HK-2 (cell line): ENCODE data around the gene SCYGR8.

Experiments
- DNase-seq: peaks from one replicate; pipeline ENCODE4 v3.0.0-alpha.2; 2018; ENCODE audit not compliant: unreplicated experiment

Gene SCYGR8

GRCh38 chr2:227761740-227762476 lies 16.2 kb downstream of the SCYGR8 start:
- DNase-seq = peak; percentile 17

DNA sequence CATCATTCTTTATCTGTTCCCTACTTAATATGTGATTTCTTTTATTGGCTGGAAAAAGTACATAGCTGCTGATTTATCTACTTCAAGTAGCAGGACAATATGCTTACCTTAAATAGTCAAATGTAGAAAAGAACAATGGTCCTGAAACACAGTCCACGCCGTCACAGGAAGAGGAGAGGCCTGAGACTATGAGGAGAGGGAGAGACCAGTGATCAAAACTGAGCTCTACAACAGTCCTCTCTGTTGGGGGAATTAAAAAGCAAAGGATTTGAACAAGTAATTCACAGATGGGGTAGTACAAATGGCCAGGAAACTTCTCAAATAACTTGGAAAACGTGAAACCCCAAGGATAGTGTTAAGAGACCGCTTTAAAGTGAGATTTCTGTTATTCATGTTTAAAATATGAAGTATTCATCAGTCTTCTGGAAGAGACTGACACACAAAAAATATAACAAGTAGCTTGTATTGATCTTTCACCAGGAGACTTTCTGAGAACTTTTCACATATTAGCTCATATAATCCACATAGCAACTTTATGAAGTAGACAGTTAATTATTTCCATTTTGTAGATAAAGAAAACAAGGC lies 20.2 kb downstream of the SCYGR8 start:
- DNase-seq = no peak

GRCh38 chr2:227766373-227766883 lies 20.7 kb downstream of the SCYGR8 start:
- DNase-seq = peak; percentile 83

DNA sequence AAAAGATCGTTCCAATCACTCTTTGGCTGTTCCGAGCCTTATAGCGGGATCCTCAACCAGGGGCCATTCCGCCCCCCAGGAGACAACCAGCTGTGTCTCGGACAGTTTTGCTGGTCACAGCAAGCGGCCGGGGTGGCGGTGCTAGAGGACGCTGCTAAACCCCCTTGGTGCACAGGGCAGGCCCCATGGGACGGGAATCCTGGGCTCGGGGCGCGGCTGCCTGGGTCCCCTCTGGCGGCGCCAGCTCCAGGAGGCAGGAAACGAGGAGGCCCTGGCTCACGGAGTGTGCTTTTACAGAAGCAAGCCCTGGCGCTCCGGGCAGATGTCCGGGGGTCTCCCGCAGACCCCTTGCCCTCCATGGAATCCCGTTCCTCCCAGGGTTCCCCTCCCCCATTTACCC lies 22.1 kb downstream of the SCYGR8 start:
- no peak for DNase-seq

GRCh38 chr2:227772197-227772661 lies 26.5 kb downstream of the SCYGR8 start:
- no peak for DNase-seq

- no peak for DNase-seq
Observed at GRCh38 chr2:227772932-227773331, 27.2 kb downstream of the SCYGR8 start.

GRCh38 chr2:227774011-227774624 lies 28.4 kb downstream of the SCYGR8 start:
- no peak for DNase-seq

DNA sequence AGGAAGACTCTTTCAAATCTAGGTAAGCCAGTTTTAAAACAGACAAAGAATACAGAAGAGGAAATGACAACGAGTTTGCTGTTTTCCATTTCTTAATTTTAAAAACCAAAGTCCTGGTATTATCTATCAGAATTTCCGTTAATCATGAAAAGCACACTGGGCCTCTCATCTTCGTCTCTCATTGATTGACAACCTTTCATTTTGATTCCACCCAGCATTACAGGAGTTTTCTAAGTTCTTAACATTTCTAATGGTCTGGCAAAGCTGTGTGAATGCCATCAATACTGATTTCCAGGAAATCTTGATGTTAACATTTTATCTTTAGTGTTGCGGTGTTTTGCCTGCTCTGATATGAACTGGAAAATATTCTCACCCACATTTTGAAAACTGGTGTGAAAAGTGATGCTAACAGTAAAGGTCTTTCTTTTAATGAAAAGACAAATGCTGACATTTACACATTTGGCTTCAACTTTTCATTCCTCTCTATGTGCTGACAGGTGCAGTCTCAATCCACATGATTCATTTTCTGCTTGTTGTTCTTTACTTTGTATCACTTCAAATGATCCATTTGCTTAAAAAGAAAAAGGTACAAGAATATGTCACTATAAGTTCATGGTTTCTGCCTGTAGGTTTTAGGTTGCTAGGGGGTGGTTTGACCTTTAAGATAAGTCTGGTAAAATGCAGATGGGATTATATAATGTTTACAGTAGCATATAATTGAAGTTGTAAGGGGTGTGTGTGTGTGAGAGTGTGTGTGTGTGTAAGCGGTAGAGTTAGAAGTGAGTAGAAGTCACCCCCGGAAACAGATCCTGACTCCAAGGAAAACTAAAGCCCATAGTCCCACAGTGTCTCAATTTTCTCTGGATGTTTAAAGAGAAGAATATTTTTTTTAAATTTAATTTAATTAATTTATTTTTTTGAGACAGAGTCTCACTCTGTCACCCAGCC lies 29.5 kb downstream of the SCYGR8 start:
- DNase-seq = no peak

DNA sequence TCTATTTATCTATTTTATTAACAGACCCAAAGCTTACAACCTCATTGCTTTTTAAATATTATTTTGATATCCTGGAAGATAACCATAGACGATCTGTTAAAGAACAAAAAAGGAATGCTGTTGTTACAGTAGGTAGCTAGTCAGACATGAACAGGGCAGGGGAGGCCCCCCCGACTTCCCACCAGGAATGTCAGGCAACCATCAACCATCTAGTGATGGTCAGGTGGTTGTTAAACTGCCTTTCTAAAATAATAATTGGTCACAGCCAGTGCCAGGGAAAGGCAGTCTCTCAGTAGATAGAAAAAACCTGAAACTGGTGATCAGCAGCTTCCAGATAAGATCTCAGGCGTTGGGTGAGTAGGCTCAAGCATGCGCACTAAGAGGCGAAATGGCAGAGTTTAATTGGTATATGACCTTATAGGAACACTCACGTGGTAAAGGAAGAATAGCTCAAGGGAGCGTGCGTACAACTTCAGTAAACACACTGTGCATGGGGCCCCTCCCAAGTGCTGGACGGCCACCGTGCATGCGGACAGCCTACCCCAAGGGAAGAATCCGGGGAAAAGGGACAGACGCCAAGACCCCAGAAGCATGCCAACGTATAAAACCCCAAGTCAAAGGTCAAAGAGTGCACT lies 35.4 kb downstream of the SCYGR8 start:
- DNase-seq = no peak

DNA sequence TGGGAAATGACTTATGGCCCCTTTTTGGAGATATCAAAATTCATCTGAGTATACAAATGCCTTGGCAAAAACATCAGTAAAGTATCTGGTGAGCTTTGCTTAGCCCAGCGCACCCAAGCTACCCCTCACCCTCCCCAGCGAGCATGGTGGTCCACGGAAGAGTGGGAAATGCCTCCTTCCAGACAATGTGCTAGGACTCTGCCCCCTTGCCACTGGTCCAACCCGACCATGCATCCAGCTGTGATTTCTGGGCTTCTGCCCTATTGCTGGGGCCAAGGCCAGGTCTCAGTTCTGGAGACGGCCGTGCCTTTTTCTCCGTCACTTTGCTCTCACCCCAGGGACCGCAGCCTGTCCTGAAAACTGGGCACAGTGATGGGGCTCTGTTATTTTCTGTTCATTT lies 36.1 kb downstream of the SCYGR8 start:
- no peak for DNase-seq

DNA sequence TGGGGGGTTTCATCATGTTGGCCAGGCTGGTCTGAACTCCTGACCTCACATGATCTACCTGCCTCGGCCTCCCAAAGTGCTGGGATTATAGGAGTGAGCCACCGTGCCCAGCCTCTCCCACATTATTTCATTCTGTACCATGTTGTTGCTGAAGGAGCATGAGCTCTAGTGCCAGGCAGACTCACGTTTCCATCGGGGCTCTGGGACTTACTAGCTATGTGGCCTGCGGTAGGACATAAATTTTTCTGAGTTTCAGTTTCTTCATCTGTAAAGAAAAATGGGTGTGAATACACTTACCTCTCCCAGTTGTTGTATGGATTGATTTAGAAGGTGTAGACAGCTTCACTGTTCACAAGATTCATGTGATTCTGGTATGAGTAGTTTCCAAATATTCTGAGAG lies 37.1 kb downstream of the SCYGR8 start:
- no peak for DNase-seq

DNA sequence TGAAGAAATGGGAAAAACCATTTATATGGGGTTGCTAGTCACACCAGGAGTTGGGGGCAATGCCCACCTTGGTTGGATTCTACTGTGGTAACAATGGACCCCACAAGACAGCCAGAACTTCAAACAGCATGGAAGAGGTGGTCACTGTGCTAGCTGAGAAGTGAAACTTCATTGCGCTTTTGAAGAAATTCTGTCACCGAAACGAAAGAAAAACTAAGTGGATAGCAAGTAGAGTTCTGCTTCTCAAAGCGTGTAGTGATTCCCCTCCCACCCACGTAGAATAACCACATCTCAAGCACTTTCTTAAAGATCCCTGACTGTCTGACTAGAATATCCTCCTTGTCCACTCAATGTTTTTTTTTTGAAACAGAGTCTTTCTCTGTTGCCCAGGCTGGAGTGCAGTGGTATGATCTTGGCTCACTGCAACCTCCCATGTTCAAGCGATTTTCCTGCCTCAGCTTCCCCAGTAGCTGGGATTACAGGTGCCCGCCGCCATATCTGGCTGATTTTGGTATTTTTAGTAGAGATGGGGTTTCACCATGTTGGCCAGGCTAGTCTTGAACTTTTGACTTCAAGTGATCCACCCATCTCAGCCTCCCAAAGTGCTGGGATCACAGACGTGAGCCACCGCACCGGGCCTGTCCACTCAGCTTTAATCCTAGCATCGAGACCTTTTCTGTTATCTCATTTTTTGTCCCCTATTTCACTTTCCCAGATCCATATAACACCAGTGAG lies 37.9 kb downstream of the SCYGR8 start:
- no peak for DNase-seq

DNA sequence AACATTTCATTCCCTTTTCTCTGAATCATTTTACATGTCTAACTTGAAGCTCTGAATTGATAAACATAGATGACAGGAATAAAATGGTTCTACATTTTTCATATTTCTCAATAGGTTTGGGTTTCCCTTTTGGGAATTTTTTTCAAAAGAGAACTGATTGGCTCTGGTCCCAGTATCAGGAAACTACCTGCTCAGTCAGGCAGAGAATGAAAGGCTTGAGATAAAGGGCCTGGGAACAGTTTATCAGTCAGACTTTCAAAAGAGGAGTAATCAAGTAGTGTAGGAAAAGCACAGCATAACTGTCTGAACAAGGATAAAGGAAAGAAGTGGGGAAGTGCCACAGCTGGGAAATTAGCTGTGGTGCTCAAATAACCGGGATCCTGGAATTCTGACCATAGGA lies 39.6 kb downstream of the SCYGR8 start:
- DNase-seq = no peak

- no peak for DNase-seq
Observed at GRCh38 chr2:227788561-227789018, 42.9 kb downstream of the SCYGR8 start.

- DNase-seq = no peak
Observed at GRCh38 chr2:227789803-227790202, 44.1 kb downstream of the SCYGR8 start.

GRCh38 chr2:227793148-227793712 lies 47.5 kb downstream of the SCYGR8 start:
- DNase-seq = no peak
